ENCODE data around the gene EHBP1. TPM values are rescaled to one million over a fixed set of nuclear protein-coding genes. Genes with fewer than 3 reads are reported as not detected.

The EHBP1 gene
- total and polyA plus RNA-seq, 11 donors, result 5.2 to 34.2 (median 18.1) TPM

DNA sequence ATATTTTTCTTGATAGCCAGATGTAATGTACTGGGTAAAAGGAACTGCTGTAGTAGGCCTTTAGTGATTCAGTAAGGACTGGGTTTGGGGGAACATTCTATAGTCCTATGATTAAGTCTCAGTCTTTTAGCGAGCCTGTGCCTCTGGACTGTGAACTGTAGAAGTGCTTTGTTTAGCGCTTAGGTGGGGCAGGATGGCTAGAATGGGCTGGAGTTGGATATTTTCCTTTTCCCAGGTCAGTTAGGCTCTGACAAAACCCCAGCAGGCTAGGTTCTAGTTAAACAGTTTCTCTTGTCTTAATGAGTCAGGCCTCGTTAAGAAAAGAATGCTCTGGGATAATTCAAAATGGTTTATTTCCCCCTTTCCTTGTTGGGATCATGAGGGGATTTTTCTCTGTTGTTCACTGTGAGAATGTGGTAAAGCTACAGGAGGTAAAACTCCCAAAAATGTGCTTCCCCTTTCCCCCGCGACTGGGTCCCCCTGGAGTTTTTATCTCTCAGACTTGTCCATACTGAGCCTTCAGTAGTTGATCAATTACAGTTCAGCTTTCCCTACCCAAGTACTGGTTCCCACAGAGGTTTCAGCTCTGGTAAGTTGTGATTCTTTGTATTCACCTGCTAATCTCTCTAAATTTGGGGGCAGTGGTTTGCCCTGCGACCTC lies 31.5 kb downstream of the EHBP1 start:
- intact Hi-C loops (cut with DNase I), result no loop called here
- ATAC-seq, result no peak
- peaks cover 0 to 22% (median 7%) of the 10 kb centered on the region in 12 donors for H3K4me1 ChIP-seq

GRCh38 chr2:62738981-62739936 lies 33.7 kb downstream of the EHBP1 start:
- no peak for TF ChIP-seq POLR2A (IDR thresholded peaks at IDR 0.05)
- TF ChIP-seq, protein P1, sequence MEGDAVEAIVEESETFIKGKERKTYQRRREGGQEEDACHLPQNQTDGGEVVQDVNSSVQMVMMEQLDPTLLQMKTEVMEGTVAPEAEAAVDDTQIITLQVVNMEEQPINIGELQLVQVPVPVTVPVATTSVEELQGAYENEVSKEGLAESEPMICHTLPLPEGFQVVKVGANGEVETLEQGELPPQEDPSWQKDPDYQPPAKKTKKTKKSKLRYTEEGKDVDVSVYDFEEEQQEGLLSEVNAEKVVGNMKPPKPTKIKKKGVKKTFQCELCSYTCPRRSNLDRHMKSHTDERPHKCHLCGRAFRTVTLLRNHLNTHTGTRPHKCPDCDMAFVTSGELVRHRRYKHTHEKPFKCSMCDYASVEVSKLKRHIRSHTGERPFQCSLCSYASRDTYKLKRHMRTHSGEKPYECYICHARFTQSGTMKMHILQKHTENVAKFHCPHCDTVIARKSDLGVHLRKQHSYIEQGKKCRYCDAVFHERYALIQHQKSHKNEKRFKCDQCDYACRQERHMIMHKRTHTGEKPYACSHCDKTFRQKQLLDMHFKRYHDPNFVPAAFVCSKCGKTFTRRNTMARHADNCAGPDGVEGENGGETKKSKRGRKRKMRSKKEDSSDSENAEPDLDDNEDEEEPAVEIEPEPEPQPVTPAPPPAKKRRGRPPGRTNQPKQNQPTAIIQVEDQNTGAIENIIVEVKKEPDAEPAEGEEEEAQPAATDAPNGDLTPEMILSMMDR (IDR thresholded peaks at IDR 0.05), result no peak
- DNase-seq (no peak), ATAC-seq (no peak)
- Histone ChIP-seq H3K36me3 (no peaks in the 10 kb centered on the region), H3K4me3 (no peak overlapping the region), H3K27ac (no peak overlapping the region), H3K27me3 (no peaks in the 10 kb centered on the region), H3K9me3 (no peaks in the 10 kb centered on the region), H3K4me1 (peaks cover 0 to 22% (median 7%) of the 10 kb centered on the region in 12 donors)
- 82 to 88% (median 84%) methylated on average over 2 of the region's 2 CpGs for WGBS, 4 donors
- intact Hi-C loops (cut with DNase I), result no loop called here

More for the DNA sequence above, 31.5 kb downstream of the EHBP1 start:
- peaks cover 0 to 11% (median 3%) of the 10 kb centered on the region in 12 donors for H3K9me3 ChIP-seq
- DNase-seq, result no peak
- H3K27ac ChIP-seq, result no peak overlapping the region
- 89 to 92% (median 92%) methylated on average over 6 of the region's 6 CpGs for WGBS, 4 donors
- TF ChIP-seq, protein P1 (IDR thresholded peaks at IDR 0.05), result no peak
- TF ChIP-seq POLR2A (IDR thresholded peaks at IDR 0.05), result no peak
- H3K4me3 ChIP-seq, result no peak overlapping the region
- no peaks in the 10 kb centered on the region for H3K27me3 ChIP-seq
- no peaks in the 10 kb centered on the region for H3K36me3 ChIP-seq

- Histone ChIP-seq H3K27ac (no peak overlapping the region), H3K4me1 (peaks cover 0 to 22% (median 7%) of the 10 kb centered on the region in 12 donors), H3K36me3 (no peaks in the 10 kb centered on the region), H3K27me3 (no peaks in the 10 kb centered on the region), H3K9me3 (no peaks in the 10 kb centered on the region), H3K4me3 (no peak overlapping the region)
- DNase-seq, result no peak
- intact Hi-C loops (cut with DNase I), result no loop called here
- no peak for ATAC-seq
- 61 to 77% (median 72%) methylated on average over 1 of the region's 1 CpG for whole genome bisulfite sequencing, 4 donors
- no peak for TF ChIP-seq POLR2A (IDR thresholded peaks at IDR 0.05)
- TF ChIP-seq, protein P1 (IDR thresholded peaks at IDR 0.05), result no peak
Measured at GRCh38 chr2:62740221-62740620, 34.7 kb downstream of the EHBP1 start.

GRCh38 chr2:62741127-62741526 lies 35.6 kb downstream of the EHBP1 start:
- H3K4me1 ChIP-seq, result peaks cover 0 to 22% (median 7%) of the 10 kb centered on the region in 12 donors
- H3K36me3 ChIP-seq, result no peaks in the 10 kb centered on the region
- TF ChIP-seq, protein P1 (IDR thresholded peaks at IDR 0.05), result no peak
- no peak for TF ChIP-seq POLR2A (IDR thresholded peaks at IDR 0.05)
- 94 to 96% (median 96%) methylated on average over 3 of the region's 3 CpGs for WGBS, 4 donors
- ATAC-seq (no peak), DNase-seq (no peak)
- no peak overlapping the region for H3K4me3 ChIP-seq
- no peaks in the 10 kb centered on the region for H3K9me3 ChIP-seq
- no peaks in the 10 kb centered on the region for H3K27me3 ChIP-seq
- H3K27ac ChIP-seq, result no peak overlapping the region
- intact Hi-C loops (cut with DNase I), result no loop called here
